NCI-H510A treated with DMSO at 0.1 percent for 48 hours (cell line): ENCODE results near the gene SLC6A5.
"Not testable (repeated sequence)": the region's sequence is repeated elsewhere in the genome, so short reads cannot be mapped to it uniquely, and the experiment has no call there.

Experiments
- DNase-seq: peaks from one replicate; lab custom pipeline; 2025; lab: John Stamatoyannopoulos, UW

Gene SLC6A5

DNA sequence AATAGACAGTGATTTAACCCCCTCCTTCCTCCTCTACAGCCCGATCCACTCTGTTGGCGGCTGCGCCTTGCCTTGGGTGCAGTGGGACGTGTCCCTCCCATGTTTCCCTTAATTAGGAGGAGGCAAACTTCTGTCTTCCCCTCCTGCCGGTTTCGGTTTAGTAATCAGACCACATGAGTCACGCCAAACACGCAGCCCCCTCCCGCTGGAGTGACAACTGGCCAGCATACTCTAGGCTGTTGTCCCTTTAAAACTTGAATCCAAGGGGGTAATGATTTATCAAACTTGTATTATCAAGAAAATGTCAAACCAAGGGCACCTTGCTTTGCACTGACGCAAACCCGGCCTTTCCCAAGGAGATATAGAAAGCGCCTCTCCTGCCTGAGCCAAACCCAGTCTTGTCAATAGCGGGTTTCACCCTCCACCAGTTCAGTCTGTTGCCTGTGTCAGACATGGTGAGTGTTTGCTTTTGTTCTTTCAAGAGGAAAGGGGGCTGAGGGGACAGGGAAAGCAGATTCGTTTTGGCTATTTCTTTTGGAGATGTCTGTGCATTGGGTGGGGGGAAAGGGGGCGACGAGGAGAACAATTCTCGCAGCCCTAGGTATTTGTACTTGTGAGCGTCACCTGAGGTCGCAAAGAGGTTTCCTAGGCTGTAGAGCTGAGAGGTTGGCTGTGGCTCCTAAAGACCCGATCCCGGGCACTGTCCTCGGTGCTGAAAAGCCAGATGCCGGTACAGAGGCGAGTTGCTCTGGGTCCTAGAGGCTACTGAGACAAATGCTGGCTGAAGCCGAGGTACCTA is at the start of gene SLC6A5:
Gene SLC6A5 (plus strand): TSS at position 388 of the 799 bp plus-strand sequence. CDS start 65 bp downstream, at position 453.
- DNase-seq, result no peak

DNA sequence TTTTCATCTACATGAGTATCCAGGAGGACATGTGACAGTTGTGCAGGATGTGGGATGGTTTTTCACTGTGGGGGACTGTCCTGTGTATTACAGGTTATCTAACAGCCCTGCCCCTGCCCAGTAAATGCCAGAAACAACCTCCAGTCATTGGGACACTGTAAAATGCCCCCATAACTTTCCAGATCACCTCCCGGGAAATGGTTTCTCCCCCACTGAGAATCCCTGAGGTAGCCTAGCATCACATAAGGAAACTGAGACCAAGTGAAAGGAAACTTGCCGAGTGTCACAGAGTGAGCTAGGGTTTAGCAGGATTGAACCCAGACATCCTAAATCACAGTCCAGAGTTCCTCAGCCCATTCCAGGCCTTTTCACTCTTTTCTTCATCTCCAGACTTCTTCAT is 48.3 kb upstream of the SLC6A5 start:
- no peak for DNase-seq

DNA sequence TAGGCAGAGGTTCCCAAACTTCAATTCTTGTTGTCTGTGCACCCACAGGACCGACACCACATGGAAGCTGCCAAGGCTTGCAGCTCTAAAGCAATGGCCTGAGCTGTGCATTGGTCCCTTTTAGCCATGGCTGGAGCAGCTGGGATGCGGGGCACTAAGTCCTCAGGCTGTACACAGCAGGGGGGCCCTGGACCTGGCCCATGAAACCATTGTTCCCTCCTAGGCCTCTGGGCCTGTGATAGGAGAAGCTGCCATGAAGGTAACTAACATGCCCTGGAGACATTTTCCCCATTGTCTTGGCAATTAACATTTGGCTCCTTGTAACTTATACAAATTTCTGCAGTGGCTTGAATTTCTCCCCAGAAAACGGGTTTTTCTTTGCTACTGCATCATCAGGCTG is 43.6 kb upstream of the SLC6A5 start:
- DNase-seq, result no peak

DNA sequence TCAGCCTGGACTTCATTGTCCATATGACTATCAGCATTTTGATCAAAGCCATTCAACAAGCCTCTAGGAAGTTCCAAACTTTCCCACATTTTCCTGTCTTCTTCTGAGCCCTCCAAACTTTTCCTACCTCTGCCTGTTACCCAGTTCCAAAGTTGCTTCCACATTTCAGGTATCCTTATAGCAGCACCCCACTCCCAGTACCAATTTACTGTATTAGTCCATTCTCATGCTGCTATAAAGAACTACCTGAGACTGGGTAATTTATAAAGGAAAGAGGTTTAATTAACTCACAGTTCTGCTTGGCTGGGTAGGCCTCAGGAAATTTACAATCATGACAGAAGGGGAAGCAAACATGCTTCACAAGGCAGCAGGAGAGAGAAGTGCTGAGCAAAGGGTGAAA is 43.0 kb upstream of the SLC6A5 start:
- not testable (repeated sequence) for DNase-seq

DNA sequence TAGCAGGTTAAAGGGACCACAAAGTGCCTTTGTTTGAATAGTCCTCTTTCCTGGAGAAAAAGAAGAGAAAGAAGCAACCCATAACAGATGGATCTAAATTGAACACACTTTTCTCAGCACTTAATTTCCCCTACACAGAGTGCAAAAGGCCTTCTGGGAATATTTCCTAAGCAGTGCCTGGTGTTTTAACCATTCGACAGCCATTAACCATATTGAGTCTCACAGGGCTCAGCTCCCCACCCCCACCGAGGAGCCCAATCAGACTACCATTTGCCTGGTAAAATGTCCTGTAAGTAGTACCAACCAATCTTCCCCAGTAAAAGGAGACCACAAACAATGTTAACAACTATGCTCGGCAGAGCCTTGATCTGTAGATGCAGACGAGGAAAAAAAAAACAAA is 40.7 kb upstream of the SLC6A5 start:
- no peak for DNase-seq

DNA sequence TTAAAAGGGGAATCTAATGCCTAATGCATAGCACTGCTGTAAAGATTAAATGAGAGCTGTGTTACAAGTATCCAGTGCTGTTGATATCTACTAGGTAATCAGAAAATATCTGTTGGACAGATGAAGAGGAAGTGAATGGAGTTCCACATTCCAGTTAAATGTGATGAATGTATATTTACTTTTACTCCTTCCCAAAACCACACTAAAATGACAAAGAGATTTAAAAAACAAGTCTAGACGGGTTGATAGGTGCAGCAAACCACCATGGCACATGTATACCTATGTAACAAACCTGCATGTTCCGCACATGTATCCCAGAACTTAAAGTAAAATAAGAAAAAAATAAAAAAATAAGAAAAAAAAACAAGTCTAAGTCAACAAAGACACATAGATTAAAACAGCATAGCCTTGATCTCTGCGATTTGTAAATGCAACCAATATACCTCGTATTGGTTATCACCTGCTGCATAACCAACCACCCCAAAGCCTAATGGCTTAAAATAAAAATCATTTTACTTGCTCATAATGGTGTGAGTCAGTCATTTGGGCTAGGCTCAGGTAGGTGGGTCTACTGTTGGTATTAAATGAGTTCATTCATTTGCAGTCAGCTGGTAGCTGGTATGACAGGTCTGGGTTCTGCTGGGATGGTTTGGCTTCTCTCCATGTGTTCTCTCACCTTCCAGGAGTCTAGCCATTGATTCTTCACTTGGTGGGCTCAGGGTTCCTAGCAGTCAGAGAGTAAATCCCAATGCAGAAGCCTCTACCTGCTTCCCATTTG is 39.7 kb upstream of the SLC6A5 start:
- DNase-seq, result no peak

DNA sequence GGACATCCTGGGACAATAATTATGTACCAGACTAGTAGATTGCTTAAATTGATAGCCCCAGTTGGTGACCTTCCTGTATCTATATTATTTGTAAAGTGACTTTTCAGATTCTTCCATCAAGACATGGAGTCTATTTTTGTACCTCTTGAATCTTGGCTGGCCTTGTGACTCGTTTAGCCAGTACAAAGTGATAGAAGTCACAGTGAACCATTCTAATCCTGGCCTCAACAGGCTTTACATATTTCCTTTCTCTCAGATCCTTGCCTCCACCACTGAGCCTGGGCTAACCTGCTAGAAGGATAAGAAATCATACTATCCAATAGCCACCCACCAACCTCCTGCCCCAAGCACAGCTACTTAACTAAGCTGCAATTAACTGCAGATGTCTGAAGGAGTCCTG is 37.5 kb upstream of the SLC6A5 start:
- DNase-seq, result no peak

DNA sequence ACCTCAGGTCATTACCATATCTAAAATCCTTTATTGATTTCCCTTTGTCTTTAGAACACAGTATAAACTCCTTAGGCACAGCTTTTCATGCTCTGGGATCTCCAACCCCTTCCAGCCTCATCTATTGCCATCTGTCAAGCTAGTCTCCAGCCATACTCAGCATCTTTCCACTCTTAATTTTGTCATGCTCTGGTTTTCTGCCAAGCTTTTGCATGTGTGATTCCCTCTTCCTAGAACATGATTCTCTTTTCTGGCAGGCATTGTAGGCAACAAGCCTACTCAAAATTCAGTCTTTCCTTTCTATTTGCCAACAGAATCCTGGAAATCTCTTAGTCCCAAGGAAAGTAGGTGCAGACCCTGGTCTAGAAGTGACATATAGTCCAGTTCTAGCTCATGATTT is 35.5 kb upstream of the SLC6A5 start:
- DNase-seq, result no peak

DNA sequence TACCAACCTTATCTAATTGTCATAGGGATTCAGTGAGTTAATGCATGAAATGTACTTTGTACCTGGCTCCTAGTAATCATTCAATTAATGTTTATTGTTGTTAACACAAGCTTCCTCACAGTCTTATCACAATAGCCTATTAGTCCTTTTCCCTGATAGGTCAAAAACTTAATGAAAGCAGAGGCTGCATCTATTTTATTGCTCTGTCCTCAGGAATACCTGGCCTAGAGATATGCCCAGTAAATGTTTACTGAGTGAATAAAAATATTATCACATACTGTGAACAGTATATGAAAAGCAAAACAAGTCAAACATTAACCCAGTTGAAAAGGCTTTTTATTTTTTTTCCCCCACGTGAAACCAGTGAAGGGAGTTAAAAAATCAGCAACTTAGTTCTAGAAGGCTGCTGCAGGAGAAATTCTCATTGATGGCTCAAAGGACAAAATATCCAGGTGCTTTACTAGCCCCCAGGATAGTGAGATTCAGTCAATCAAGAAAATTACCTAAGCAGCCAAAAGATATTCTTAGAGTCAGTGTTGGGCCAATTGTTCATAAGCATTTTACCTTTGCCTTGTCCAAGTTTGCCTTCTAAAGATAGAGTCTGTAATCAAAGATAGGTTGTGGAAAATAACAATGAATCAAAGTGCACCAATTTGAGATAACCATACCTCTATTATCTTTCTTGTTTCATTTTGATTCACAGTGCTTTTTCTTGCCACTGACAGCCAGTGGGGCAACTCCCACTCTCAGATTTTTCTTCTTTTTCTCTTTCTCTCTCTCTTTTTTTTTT is 34.4 kb upstream of the SLC6A5 start:
- no peak for DNase-seq

DNA sequence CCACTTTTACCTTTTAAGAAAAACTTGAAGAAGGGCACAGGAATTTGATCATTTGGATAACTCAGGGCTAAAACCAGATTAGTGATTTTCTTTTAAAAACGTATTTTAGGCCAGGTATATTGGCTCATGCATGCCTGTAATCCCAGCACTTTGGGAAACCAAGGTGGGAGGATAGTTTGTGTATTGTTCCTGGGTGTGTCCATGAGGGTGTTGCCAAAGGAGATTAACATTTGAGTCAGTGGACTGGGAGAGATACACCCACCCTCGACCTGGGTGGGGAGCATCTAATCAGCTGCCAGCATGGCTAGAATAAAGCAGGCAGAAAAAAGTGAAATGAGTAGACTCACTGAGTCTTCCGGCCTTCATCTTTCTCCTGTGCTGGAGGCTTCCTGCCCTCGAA is 33.3 kb upstream of the SLC6A5 start:
- not testable (repeated sequence) for DNase-seq

DNA sequence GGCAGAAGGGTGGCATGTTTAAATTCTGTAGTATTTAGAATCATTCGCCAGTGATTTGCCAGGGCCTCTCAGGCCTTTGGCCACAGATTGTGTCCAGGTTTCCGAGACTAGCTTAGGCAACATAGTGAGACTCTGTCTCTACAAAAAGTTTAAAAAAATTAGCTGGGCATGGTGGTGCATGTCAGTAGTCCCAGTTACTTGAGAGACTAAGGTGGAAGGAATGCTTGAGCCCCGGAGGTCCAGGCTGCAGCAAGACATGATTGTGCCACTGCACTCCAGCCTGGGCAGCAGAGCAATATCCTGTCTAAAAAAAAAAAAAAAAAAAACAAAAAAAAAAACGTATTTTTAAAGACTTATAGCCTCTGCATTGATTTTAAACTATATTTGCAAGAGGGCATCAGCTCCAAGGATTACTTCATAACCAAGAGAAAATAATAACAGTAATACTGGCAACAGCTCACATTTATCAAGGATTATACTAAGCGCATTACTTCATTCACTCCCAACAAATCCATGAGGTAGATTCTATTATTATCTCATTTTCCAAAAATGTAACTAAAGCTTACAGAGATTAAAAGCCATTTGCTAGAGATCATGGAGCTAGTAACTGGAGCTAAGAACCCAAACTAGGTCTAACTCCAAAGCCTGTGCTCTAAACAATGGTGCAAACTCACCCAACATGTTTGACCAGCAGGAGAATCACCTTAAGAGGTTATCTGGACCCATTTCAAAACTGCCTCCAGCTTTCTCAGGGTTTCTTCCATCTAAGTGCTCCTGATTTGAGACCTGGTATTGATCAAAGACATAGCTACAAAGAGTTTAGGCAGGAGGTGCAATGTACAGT is 32.6 kb upstream of the SLC6A5 start:
- DNase-seq, result no peak

DNA sequence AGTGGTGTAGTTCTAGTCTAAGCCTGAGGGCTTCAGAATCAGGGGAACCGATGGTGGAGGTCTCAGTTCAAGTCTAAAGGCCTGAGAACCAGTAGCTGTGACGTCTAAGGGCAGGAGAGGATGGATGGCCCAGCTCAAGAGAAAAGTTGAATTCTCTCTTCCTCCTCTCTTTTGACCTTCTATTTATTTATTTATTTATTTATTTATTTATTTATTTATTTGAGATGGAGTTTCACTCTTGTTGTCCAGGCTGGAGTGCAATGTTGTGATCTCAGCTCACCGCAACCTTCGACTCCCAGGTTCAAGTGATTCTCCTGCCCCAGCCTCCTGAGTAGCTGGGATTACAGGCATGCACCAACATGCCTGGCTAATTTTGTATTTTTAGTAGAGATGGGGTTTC is 19.7 kb upstream of the SLC6A5 start:
- DNase-seq, result not testable (repeated sequence)

DNA sequence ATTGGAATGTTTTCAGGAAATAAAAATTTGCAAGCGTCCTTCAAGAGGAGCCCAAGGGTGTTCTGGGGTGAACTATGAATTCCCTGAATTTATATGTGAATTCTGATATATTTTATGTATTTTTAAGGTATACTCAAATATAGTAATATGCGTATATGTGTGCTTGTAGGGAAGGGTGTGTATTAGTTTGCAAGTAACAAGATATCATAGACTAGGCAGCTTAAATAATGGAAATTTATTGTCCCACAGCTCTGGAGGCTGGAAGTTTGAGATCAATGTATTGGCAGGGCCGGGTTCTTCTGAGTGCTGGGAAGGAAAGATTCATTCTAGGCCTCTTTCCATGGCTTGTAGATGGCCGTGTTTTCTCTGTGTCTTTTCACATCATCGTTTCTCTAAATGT is 16.2 kb upstream of the SLC6A5 start:
- no peak for DNase-seq

DNA sequence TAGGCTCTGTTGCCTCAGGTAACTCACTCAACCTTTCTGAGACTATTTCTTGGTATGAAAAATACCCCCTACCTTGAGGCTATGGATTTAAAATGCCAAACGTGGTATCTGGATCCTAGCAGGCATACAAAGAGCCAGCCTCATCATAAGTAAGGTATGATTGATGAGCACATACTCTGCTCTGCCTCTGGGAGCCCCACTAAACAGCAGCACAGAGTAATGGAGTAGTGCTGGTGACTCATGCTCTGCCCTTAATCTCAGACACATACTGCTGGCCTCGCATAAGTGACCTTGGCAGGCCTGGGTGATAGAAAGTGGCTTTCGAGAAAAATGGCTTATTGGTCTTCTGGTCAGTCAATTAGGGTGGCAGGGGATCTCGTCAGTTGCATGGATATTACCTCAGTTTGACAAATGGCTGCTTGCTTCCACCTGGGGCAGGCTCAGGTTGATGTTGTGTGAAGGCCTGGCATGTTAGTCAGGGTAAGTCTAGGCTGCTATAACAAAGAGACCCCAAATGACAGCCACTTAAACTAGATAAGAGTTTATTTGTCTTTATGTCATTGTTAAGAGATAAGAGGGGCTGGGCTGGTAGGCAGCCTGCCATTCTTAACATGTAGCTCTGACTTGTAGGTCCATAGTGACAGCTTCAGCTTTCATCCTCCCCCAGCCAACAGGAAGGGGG is 15.2 kb upstream of the SLC6A5 start:
- no peak for DNase-seq

DNA sequence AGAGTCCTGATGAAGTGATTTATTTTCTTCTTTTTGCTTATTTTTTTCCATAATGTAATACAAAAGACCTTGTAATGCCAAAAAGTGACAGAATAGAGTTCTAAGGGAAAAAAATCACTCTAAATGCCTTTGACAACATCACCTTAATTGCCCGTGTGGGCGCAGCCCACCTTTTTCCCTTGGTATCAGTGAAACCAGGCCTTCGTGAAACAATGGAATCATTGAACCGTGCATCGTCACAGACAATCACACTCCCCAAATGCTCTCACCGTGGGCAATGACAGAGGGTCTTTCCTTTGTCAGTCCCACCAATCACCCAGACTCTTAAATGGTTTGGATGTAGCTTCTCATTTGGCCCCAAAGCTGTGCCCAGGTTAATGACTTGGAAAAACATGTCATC is 9.6 kb upstream of the SLC6A5 start:
- no peak for DNase-seq

DNA sequence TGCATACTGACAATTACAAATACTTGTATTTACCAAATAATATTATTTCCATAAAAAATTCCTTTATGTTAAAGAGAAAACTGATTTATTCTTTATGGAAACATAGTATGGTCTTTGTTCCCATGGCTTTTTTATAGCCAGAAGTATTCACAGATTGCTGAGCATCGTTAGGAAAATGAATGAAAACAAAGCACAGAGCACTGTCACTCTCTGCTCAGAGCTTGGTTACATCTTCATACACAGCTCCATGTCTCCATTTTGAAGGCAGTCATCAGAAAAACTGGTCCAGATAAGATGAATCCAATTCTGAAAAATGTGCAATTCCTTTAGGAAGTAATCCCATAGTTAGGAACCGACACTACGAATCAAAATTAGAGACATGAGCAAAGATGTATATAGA is 9.0 kb upstream of the SLC6A5 start:
- no peak for DNase-seq

DNA sequence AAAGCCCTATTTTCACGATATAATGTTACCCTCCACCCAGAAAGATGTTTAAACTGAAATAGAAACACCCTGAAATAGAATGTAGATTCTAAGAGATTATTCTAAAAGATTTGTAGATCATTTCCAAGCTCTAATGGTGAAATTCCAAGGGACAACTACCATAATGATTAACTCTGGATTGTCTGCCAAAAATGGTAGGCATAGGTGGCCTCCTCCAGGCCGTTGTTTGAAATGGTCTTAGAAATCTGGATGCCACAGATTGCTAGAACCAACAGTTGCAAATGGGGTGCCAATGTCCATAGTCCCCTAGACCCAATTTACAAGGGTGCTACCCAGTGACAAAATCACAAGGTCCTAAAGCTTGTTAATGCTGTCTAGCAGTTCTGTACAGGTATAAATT is 6.7 kb upstream of the SLC6A5 start:
- no peak for DNase-seq

DNA sequence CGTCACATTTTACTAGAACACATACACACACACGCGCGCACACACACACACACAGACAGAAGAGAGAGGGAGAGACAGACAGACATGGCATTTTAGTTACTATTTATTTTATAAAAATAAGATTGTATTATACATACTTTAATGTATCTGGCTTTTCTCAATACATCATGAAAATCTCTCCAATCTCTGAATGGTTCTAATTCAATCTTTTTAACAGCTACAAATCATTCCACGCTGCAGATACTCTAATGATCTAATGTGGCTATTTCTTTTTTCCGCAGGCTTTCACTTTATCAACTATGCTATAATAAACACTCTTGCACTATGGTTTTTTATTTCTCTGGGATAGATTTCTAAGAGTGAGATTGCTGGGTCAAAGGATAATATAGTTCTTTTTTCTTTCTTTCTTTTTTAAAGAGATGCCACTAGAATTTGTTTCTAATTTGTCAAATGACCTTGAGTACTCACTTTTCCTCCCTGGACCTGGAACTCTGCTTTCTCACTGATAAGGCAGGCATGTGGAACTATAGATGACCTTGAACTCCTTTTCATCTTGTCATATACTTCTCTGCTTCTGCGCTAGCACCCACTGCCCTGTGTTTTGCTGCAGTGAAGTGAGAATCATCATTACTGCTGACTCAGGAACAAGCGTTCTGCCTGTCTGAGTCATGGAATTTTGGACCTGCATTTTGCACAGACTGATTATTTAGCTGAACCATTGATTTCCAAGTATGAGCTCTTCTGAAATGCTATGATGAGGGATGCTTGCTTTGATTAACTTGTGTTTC is 4.9 kb upstream of the SLC6A5 start:
- DNase-seq, result no peak

DNA sequence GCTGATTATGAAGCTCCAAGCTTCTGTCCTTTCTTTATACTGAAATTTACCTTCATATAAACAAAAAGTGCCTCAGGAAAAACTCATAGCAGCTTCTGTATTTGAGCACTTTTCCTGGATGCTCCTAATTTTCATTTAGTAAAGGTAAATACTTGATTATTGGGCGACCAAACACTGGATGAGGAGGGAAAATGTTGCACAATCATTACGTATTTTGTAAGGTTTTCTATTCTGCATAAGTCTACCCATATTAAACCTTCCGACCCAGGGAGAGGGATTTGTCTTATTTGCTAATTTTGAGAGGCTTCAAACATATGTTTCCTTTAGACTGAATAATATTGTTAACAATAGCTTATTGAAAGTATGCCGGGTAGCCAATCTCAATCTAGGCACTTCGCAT is 4.3 kb upstream of the SLC6A5 start:
- DNase-seq, result no peak
